Transverse colon (tissue), 4 donors: Measurements from ENCODE around the gene PCNT. TPM values are rescaled to one million over a fixed set of nuclear protein-coding genes. Genes with fewer than 3 reads are reported as not detected.

Experiments
- DNase-seq: peaks from one replicate; pipeline ENCODE4 v3.0.0-alpha.2; 2019
- H3K27ac ChIP-seq, 4 donors: fragments of 200-600 bp; sonication (generic); 2 replicates each; pipeline ENCODE4 v1.5.1; 2016 to 2018; ENCODE audit warnings: inconsistent platforms in 4 of 4
- H3K27me3 ChIP-seq: fragments of 200-600 bp; sonication (generic); 2 replicates; pipeline ENCODE4 v1.5.1; 2017; ENCODE audit warnings: inconsistent platforms
- H3K36me3 ChIP-seq, 4 donors: fragments of 200-600 bp; sonication (generic); 2 replicates each; pipeline ENCODE4 v1.5.1; 2017 to 2019; ENCODE audit warnings: inconsistent platforms in 4 of 4
- H3K4me1 ChIP-seq, 4 donors: fragments of 200-600 bp; sonication (generic); 2 replicates each; pipeline ENCODE4 v1.5.1; 2017 to 2020; ENCODE audit warnings: inconsistent platforms in 4 of 4
- H3K4me3 ChIP-seq, 4 donors: fragments of 200-600 bp; sonication (generic); 1 replicate in 1 of 4; 2 replicates in 3 of 4; pipeline versions ENCODE4 v1.5.1 to v1.6.1; 2017 to 2019; ENCODE audit warnings: inconsistent platforms in 4 of 4
- H3K9me3 ChIP-seq, 2 donors: fragments of 200-600 bp; sonication (generic); 2 replicates each; pipeline ENCODE4 v1.5.1; 2017 to 2019; ENCODE audit warnings: inconsistent platforms in 2 of 2
- EP300 ChIP-seq: sonication (generic); formaldehyde crosslinking; IDR thresholded peaks from one replicate; pipeline ENCODE4 v1.6.1; 2017; ENCODE audit warnings: antibody characterized with exemption, low read depth
- POLR2A ChIP-seq: fragments of 450-650 bp; IDR thresholded peaks from one replicate; pipeline ENCODE4 v1.6.1; 2016; ENCODE audit warnings: antibody characterized with exemption, mild to moderate bottlenecking, moderate library complexity
- POLR2AphosphoS5 ChIP-seq, 3 donors: sonication (generic); formaldehyde crosslinking; IDR thresholded peaks; one replicate each; pipeline ENCODE4 v1.6.1; 2016; ENCODE audit warnings: antibody characterized with exemption in 3 of 3
- WGBS, 2 donors: methylation state at CpG; one replicate each; pipeline ENCODE4 v1.1.5; 2018; ENCODE audit warnings: low coverage in 1 of 2; 5-methylcytosine and 5-hydroxymethylcytosine counted together
- in situ Hi-C, 4 donors: fragments of 200-750 bp; cut with MboI; loops; one replicate each; pipeline versions ENCODE4 v1.15.0 to v1.15.1; 2017; ENCODE audit warnings: low sequenced_read_pairs in 3 of 4, low pct_ligation_motif_present in 1 of 4, low pct_unique_long_range_greater_than_20kb in 1 of 4
- intact Hi-C: fragments of 100-400 bp; cut with DNase I; formaldehyde crosslinking; loops from one replicate; pipeline ENCODE4 v1.15.1; 2023; ENCODE audit warnings: low total_unique reads
- total RNA-seq, 4 donors: library from RNA; depleted of rRNA; stranded (reverse); fragments of >200 nt; gene quantifications; one replicate each; pipeline ENCODE4 v1.1.0, GENCODE V29; 2016
- TF ChIP-seq, protein P1 (sequence below), 5 experiments: fragments of 200-600 bp in 3 of 5; fragments of 450-650 bp in 2 of 5; sonication (generic) in 3 of 5; IDR thresholded peaks; 1 replicate in 2 of 5; 2 replicates in 3 of 5; pipeline ENCODE4 v1.5.1; 2016 to 2017; ENCODE audit warnings: antibody characterized with exemption in 5 of 5, inconsistent platforms in 3 of 5, mild to moderate bottlenecking in 2 of 5, moderate library complexity in 1 of 5

The PCNT gene
- total RNA-seq, 4 donors from 2014 or later = 27.6 to 171 (median 63.4) TPM

DNA sequence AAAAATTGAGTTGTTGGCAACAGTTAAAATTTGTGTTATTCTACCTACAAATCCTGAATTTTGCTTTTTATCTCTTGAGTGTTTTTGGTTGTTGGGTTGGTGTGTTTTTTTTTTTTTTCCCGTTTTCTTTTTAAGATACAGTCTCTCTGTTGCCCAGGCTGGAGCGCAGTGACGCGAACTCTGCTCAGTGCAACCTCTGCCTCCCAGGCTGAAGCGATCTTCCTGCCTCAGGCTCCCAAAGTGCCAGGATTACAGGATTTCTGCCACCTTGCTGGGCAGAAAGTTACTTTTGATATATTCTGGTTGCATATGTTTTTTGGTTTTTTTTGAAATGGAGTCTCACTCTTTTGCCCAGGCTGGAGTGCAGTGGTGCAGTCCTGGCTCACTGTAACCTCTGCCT is 4.2 kb downstream of the PCNT start:
- TF ChIP-seq EP300 (no peak), POLR2AphosphoS5 (IDR thresholded peaks at IDR 0.05) (no peak), POLR2A (no peak)
- TF ChIP-seq, protein P1, sequence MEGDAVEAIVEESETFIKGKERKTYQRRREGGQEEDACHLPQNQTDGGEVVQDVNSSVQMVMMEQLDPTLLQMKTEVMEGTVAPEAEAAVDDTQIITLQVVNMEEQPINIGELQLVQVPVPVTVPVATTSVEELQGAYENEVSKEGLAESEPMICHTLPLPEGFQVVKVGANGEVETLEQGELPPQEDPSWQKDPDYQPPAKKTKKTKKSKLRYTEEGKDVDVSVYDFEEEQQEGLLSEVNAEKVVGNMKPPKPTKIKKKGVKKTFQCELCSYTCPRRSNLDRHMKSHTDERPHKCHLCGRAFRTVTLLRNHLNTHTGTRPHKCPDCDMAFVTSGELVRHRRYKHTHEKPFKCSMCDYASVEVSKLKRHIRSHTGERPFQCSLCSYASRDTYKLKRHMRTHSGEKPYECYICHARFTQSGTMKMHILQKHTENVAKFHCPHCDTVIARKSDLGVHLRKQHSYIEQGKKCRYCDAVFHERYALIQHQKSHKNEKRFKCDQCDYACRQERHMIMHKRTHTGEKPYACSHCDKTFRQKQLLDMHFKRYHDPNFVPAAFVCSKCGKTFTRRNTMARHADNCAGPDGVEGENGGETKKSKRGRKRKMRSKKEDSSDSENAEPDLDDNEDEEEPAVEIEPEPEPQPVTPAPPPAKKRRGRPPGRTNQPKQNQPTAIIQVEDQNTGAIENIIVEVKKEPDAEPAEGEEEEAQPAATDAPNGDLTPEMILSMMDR (IDR thresholded peaks at IDR 0.05) = no peak
- peaks cover 3 to 12% (median 10%) of the 10 kb centered on the region in 4 donors for H3K4me1 ChIP-seq
- no peaks in the 10 kb centered on the region for H3K9me3 ChIP-seq
- no peak for DNase-seq
- in situ Hi-C loops (no loop called here), intact Hi-C loops (no loop called here)
- H3K27me3 ChIP-seq = no peaks in the 10 kb centered on the region
- 80% methylated on average over 5 of the region's 5 CpGs for WGBS, 2 donors
- no peak overlapping the region for H3K27ac ChIP-seq
- H3K36me3 ChIP-seq = peaks cover 0 to 14% (median 4%) of the 10 kb centered on the region in 4 donors
- no peak overlapping the region for H3K4me3 ChIP-seq

DNA sequence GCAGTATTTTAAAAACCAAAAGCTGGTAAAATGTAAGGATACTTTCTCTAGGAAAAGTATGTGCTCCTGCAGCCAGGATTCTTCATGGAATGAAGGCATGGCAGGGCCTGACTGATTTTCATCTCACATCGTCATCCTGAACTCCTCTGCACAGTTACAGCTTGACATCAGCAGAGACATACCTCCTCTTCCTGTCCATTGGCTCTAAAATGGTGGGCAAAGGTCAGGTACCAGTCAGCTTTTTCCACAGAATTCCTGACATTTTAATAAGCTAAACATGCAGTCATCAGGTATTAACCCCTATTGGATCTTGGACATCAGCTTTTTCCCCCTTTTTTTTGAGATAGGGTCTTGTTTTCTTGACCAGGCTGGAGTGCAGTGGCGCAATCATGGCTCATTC is 5.8 kb downstream of the PCNT start:
- in situ Hi-C loops = no loop called here
- no peaks in the 10 kb centered on the region for H3K27me3 ChIP-seq
- intact Hi-C loops = no loop called here
- WGBS, 2 donors = 93 to 97% methylated on average over 2 of the region's 2 CpGs
- H3K4me1 ChIP-seq = peaks cover 3 to 10% (median 9%) of the 10 kb centered on the region in 4 donors
- peaks cover 0 to 15% (median 5%) of the 10 kb centered on the region in 4 donors for H3K36me3 ChIP-seq
- no peak overlapping the region for H3K4me3 ChIP-seq
- no peaks in the 10 kb centered on the region for H3K9me3 ChIP-seq
- no peak for DNase-seq
- H3K27ac ChIP-seq = no peak overlapping the region
- TF ChIP-seq, protein P1 (IDR thresholded peaks at IDR 0.05) = no peak
- TF ChIP-seq POLR2A (no peak), EP300 (no peak), POLR2AphosphoS5 (IDR thresholded peaks at IDR 0.05) (no peak)

DNA sequence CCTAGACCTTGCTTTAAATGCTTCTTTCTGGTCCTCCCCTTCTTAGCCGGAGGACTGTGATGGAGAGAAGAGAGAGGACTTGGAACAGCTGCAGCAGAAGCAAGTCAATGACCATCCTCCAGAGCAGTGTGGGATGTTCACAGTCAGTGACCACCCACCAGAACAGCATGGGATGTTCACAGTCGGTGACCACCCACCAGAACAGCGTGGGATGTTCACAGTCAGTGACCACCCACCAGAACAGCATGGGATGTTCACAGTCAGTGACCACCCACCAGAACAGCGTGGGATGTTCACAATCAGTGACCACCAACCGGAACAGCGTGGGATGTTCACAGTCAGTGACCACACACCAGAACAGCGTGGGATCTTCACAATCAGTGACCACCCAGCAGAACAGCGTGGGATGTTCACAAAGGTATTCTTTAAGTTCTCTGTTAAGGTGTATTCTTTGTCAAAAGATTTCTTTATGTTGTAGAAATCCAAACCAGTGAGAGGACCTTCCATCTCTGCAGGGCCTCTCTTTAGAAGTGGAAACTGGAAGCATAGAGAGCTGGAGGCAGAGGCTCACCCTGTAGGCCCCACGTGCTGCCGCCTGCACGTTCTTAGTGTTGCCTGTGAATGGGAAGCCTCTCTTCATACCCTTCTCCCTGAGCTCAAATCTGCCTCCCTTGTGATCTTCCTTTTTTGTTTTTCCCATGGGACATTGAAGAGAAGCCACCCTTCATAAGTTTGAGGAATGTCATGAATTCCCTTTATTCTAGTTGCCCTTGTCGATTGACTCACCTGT is 10.6 kb downstream of the PCNT start:
- H3K27ac ChIP-seq = no peak overlapping the region
- no peak for DNase-seq
- H3K4me3 ChIP-seq = no peak overlapping the region
- H3K27me3 ChIP-seq = no peaks in the 10 kb centered on the region
- in situ Hi-C loops (no loop called here), intact Hi-C loops (no loop called here)
- H3K4me1 ChIP-seq = no peaks in the 10 kb centered on the region
- peaks cover 0 to 27% (median 12%) of the 10 kb centered on the region in 4 donors for H3K36me3 ChIP-seq
- WGBS, 2 donors = 81 to 100% methylated on average over 3 to 12 of the region's 12 CpGs
- no peaks in the 10 kb centered on the region for H3K9me3 ChIP-seq
- no peak for TF ChIP-seq EP300
- no peak for TF ChIP-seq POLR2AphosphoS5 (IDR thresholded peaks at IDR 0.05)
- no peak for TF ChIP-seq POLR2A
- TF ChIP-seq, protein P1 (IDR thresholded peaks at IDR 0.05) = no peak

DNA sequence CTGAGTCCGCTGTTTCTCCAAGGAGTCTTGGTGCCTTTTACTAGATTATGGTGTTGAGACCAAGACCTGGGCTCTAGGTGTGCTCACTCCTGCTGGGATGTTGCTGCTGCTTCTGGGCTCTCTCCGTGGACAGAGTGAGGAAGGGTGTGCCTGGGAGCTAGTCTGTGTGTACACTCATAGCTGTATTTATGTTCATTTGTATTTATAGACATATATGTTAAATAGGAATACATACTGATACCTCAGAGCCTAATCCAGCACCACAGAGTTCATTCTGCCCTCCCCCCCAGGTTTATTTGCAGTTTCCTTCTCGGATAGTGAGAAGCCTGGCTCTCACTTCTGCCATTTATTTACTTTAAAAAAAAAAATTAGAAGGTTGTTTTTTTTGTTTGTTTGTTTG is 12.6 kb downstream of the PCNT start:
- Histone ChIP-seq H3K36me3 (peaks cover 0 to 21% (median 10%) of the 10 kb centered on the region in 4 donors), H3K27ac (no peak overlapping the region), H3K9me3 (no peaks in the 10 kb centered on the region), H3K4me3 (no peak overlapping the region), H3K27me3 (no peaks in the 10 kb centered on the region), H3K4me1 (no peaks in the 10 kb centered on the region)
- TF ChIP-seq, protein P1 (IDR thresholded peaks at IDR 0.05) = no peak
- TF ChIP-seq POLR2A (no peak), POLR2AphosphoS5 (IDR thresholded peaks at IDR 0.05) (no peak), EP300 (no peak)
- 83 to 98% methylated on average over 1 to 3 of the region's 3 CpGs for WGBS, 2 donors
- in situ Hi-C loops (no loop called here), intact Hi-C loops (no loop called here)
- DNase-seq = no peak
